SK-N-SH (cell line): ENCODE results near the gene ESPNL. TPM values are rescaled to one million over a fixed set of nuclear protein-coding genes. Genes with fewer than 3 reads are reported as not detected.

ENCODE experiments used
- CTCF ChIA-PET: fragments of 300-600, 350-600 bp; formaldehyde crosslinking; extraction: SDS; loops from one replicate; lab custom pipeline; 2021; lab: Yijun Ruan, JAX
- POLR2A ChIA-PET: fragments of 350-600 bp; sonication (Branson Sonifier 250); formaldehyde crosslinking; extraction: SDS; loops from one replicate; lab custom pipeline; 2020; ENCODE audit warnings: antibody characterized with exemption, inconsistent platforms; lab: Yijun Ruan, JAX
- DNase-seq: peaks from one replicate; pipeline ENCODE4 v3.0.0; 2012
- H2AFZ ChIP-seq: fragments of 200-600 bp; sonication (generic); 2 replicates; pipeline ENCODE4 v1.8.1; 2016; ENCODE audit warnings: antibody characterized with exemption, mild to moderate bottlenecking, low read depth
- H3F3A ChIP-seq: fragments of 200-600 bp; sonication (generic); replicated peaks from 2 replicates; pipeline ENCODE3; 2016; ENCODE audit warnings: antibody characterized with exemption, mild to moderate bottlenecking; ENCODE audit not compliant: insufficient read depth
- H3K27ac ChIP-seq, 2 experiments: fragments of 200-500 bp in 1 of 2; fragments of 200-600 bp in 1 of 2; sonication (Bioruptor generic) in 1 of 2; sonication (generic), shearing (Covaris generic) in 1 of 2; 2 replicates each; pipeline versions ENCODE4 v1.5.1 to v1.6.1; 2014 to 2016; ENCODE audit warnings: low read depth in 2 of 2, inconsistent platforms in 1 of 2, low read length in 1 of 2, mild to moderate bottlenecking in 1 of 2, mixed read lengths in 1 of 2
- H3K27me3 ChIP-seq: fragments of 200-600 bp; sonication (generic), shearing (Covaris generic); 2 replicates; pipeline ENCODE4 v1.6.1; 2016; ENCODE audit warnings: mixed run types; ENCODE audit not compliant: insufficient read depth
- H3K36me3 ChIP-seq, 2 experiments: fragments of 200-500 bp in 1 of 2; fragments of 200-600 bp in 1 of 2; sonication (Bioruptor generic) in 1 of 2; sonication (generic) in 1 of 2; replicated peaks in 1 of 2; 2 replicates each; pipeline versions ENCODE3 to v1.5.1; 2014 to 2016; ENCODE audit warnings: low read length in 1 of 2, mild to moderate bottlenecking in 1 of 2; ENCODE audit not compliant: insufficient read depth in 2 of 2, control insufficient read depth in 1 of 2
- H3K4me1 ChIP-seq, 2 experiments: fragments of 200-500 bp in 1 of 2; fragments of 200-600 bp in 1 of 2; sonication (Bioruptor generic) in 1 of 2; sonication (generic), shearing (Covaris generic) in 1 of 2; 2 replicates each; pipeline versions ENCODE4 v1.5.1 to v1.6.1; 2014 to 2016; ENCODE audit warnings: low read depth in 1 of 2, low read length in 1 of 2, mixed run types in 1 of 2; ENCODE audit not compliant: insufficient read depth in 2 of 2, control insufficient read depth in 1 of 2
- H3K4me2 ChIP-seq: fragments of 200-600 bp; sonication (generic), shearing (Covaris generic); 2 replicates; pipeline ENCODE4 v1.6.1; 2017; ENCODE audit warnings: mixed run types
- H3K4me3 ChIP-seq, 2 experiments: fragments of 200-500 bp in 1 of 2; fragments of 200-600 bp in 1 of 2; sonication (Bioruptor generic) in 1 of 2; sonication (generic), shearing (Covaris generic) in 1 of 2; 2 replicates each; pipeline versions ENCODE4 v1.5.1 to v1.8.1; 2014 to 2016; ENCODE audit warnings: low read depth in 2 of 2, inconsistent platforms in 1 of 2, low read length in 1 of 2, mild to moderate bottlenecking in 1 of 2, mixed read lengths in 1 of 2, moderate library complexity in 1 of 2
- H3K79me2 ChIP-seq: fragments of 200-600 bp; sonication (generic); 2 replicates; pipeline ENCODE4 v1.8.1; 2017; ENCODE audit warnings: mild to moderate bottlenecking; ENCODE audit not compliant: insufficient read depth
- H3K9ac ChIP-seq: fragments of 200-600 bp; sonication (generic); 2 replicates; pipeline ENCODE4 v1.6.1; 2017; ENCODE audit warnings: mixed run types
- H3K9me2 ChIP-seq: fragments of 200-600 bp; sonication (generic); 2 replicates; pipeline ENCODE4 v1.6.1; 2017; ENCODE audit warnings: mixed run types
- H3K9me3 ChIP-seq: fragments of 200-600 bp; sonication (generic); 2 replicates; pipeline ENCODE4 v1.6.1; 2017; ENCODE audit warnings: mixed run types, mild to moderate bottlenecking, moderate library complexity
- H4K20me1 ChIP-seq: fragments of 200-600 bp; sonication (generic); 2 replicates; pipeline ENCODE4 v1.6.1; 2017; ENCODE audit warnings: mild to moderate bottlenecking, mixed run types; ENCODE audit not compliant: insufficient read depth
- CHD2 ChIP-seq: fragments of 150-350 bp; IDR thresholded peaks from 2 replicates; pipeline ENCODE4 v1.6.1; 2018; ENCODE audit warnings: low read length; ENCODE audit not compliant: partially characterized antibody
- GATA2 ChIP-seq: sonication (generic); formaldehyde crosslinking; IDR thresholded peaks from 2 replicates; pipeline ENCODE4 v1.5.0; 2020; ENCODE audit warnings: mild to moderate bottlenecking, missing genetic modification reagents
- JUND ChIP-seq: IDR thresholded peaks from 2 replicates; pipeline ENCODE4 v1.4.0; 2012
- MEF2A ChIP-seq: IDR thresholded peaks from 2 replicates; pipeline ENCODE4 v1.4.0; 2012; ENCODE audit warnings: low read depth, borderline replicate concordance
- MXI1 ChIP-seq: IDR thresholded peaks from 2 replicates; pipeline ENCODE4 v1.6.1; 2012; ENCODE audit warnings: mild to moderate bottlenecking, low read depth, low read length, improper control_type of control experiment
- NFIC ChIP-seq: IDR thresholded peaks from 2 replicates; pipeline ENCODE4 v1.4.0; 2012; ENCODE audit warnings: borderline replicate concordance
- NRF1 ChIP-seq: IDR thresholded peaks from 2 replicates; pipeline ENCODE4 v1.6.1; 2012; ENCODE audit warnings: low read depth, mild to moderate bottlenecking, low read length
- RCOR1 ChIP-seq: fragments of 150-350 bp; IDR thresholded peaks from 2 replicates; pipeline ENCODE4 v1.6.1; 2017; ENCODE audit warnings: antibody characterized with exemption, low read length
- SMC3 ChIP-seq: IDR thresholded peaks from 2 replicates; pipeline ENCODE4 v1.6.1; 2012; ENCODE audit warnings: low read depth, low read length, improper control_type of control experiment
- TAF1 ChIP-seq: IDR thresholded peaks from 2 replicates; pipeline ENCODE4 v1.6.1; 2012; ENCODE audit warnings: low read depth, mild to moderate bottlenecking, low read length, moderate library complexity, borderline replicate concordance
- TEAD4 ChIP-seq: IDR thresholded peaks from 2 replicates; pipeline ENCODE4 v1.4.0; 2012; ENCODE audit warnings: mild to moderate bottlenecking, borderline replicate concordance; ENCODE audit not compliant: insufficient read depth
- USF1 ChIP-seq: IDR thresholded peaks from 2 replicates; pipeline ENCODE4 v1.4.0; 2012; ENCODE audit warnings: low read depth, borderline replicate concordance
- ZBTB33 ChIP-seq: IDR thresholded peaks from 2 replicates; pipeline ENCODE4 v1.4.0; 2012; ENCODE audit warnings: low read depth, borderline replicate concordance
- WGBS: methylation state at CpG from one replicate; pipeline ENCODE4 v1.1.6; 2017; ENCODE audit warnings: low lambda C conversion rate; 5-methylcytosine and 5-hydroxymethylcytosine counted together
- polyA plus RNA-seq, 3 experiments: library from polyadenylated mRNA; depleted of rRNA; stranded (reverse); fragments of >200 nt; gene quantifications; 2 replicates each; pipeline ENCODE4 v1.2.3, GENCODE V29; 2012
- TF ChIP-seq, protein P1 (sequence below): IDR thresholded peaks from 2 replicates; pipeline ENCODE4 v1.6.1; 2012; ENCODE audit warnings: mild to moderate bottlenecking, low read depth, low read length, moderate library complexity

Gene ESPNL
- polyA plus RNA-seq, 1 of the 3 experiments (the other 2 are of a cell fraction) = 0.05 TPM

GRCh38 chr2:238067939-238068338 is 32.2 kb upstream of the ESPNL start (continued):
- TF ChIP-seq TEAD4 (no peak), NRF1 (no peak), GATA2 (CRISPR knock-in tag) (no peak), SMC3 (no peak), CHD2 (no peak), MXI1 (no peak), JUND (no peak), TAF1 (no peak)

DNA sequence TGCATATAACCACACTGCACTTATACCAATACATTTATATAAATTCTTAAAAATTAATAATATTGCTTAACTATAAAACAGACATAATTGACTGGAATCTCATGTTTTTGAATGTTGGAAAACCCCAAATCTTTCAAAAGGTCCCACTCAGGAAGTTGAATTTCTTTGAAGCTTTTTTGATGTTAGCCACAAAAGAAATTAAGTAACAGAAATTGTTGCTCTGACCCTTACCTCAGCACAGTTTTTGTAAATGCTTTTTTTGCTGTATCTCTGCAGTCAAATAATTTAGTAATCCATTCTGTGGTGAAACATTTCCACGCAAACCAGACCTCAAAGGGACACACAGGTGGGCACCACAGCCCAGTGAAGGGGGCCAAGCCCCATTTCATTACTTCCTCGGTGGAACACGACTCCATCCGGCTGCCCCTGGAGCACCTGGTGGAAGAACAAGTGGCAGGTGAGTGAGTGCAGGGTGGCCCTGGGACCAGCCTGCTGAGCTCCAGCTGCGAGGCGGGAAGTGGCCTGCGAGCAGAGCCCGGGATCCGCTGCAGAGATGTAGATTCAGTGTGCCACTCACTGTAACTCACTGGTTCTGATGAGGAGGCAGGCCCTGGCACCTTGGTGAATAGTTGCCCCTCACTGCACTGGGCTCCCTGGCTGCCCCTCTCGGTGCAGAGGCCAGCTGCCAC is 31.0 kb upstream of the ESPNL start:
- H3K27ac ChIP-seq = no peak overlapping the region
- H3F3A ChIP-seq = no peaks in the 10 kb centered on the region
- H3K9me3 ChIP-seq = no peaks in the 10 kb centered on the region
- POLR2A ChIA-PET = no interaction called here
- no peak overlapping the region for H3K9ac ChIP-seq
- H3K9me2 ChIP-seq = no peaks in the 10 kb centered on the region
- 97% methylated on average over 7 of the region's 10 CpGs for WGBS
- H3K36me3 ChIP-seq = peaks cover 44 to 58% of the 10 kb centered on the region in 2 experiments
- H3K4me3 ChIP-seq = no peak overlapping the region
- H3K4me1 ChIP-seq = no peaks in the 10 kb centered on the region; a peak in 1 of 4 replicates
- no peak for DNase-seq
- no peaks in the 10 kb centered on the region for H4K20me1 ChIP-seq
- CTCF ChIA-PET = no interaction called here
- H3K4me2 ChIP-seq = no peak overlapping the region
- TF ChIP-seq MEF2A (no peak), ZBTB33 (no peak), CHD2 (no peak), NFIC (no peak), RCOR1 (no peak), TAF1 (no peak), USF1 (no peak)
- TF ChIP-seq, protein P1, sequence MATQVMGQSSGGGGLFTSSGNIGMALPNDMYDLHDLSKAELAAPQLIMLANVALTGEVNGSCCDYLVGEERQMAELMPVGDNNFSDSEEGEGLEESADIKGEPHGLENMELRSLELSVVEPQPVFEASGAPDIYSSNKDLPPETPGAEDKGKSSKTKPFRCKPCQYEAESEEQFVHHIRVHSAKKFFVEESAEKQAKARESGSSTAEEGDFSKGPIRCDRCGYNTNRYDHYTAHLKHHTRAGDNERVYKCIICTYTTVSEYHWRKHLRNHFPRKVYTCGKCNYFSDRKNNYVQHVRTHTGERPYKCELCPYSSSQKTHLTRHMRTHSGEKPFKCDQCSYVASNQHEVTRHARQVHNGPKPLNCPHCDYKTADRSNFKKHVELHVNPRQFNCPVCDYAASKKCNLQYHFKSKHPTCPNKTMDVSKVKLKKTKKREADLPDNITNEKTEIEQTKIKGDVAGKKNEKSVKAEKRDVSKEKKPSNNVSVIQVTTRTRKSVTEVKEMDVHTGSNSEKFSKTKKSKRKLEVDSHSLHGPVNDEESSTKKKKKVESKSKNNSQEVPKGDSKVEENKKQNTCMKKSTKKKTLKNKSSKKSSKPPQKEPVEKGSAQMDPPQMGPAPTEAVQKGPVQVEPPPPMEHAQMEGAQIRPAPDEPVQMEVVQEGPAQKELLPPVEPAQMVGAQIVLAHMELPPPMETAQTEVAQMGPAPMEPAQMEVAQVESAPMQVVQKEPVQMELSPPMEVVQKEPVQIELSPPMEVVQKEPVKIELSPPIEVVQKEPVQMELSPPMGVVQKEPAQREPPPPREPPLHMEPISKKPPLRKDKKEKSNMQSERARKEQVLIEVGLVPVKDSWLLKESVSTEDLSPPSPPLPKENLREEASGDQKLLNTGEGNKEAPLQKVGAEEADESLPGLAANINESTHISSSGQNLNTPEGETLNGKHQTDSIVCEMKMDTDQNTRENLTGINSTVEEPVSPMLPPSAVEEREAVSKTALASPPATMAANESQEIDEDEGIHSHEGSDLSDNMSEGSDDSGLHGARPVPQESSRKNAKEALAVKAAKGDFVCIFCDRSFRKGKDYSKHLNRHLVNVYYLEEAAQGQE = no peak
- H3K27me3 ChIP-seq = no peaks in the 10 kb centered on the region
- H2AFZ ChIP-seq = no peak overlapping the region
- no peaks in the 10 kb centered on the region for H3K79me2 ChIP-seq
